MM.1S (cell line): ENCODE results near the gene RNASE1.
"Not testable (repeated sequence)": the region's sequence is repeated elsewhere in the genome, so short reads cannot be mapped to it uniquely, and the experiment has no call there.

Experiments
- DNase-seq: peaks from one replicate; pipeline ENCODE4 v3.0.0-alpha.2; 2015
- H2AFZ ChIP-seq: fragments of 300-600 bp; sonication (generic); 2 replicates; pipeline ENCODE4 v1.6.0; 2016; ENCODE audit warnings: antibody characterized with exemption, low read length
- H3F3A ChIP-seq: fragments of 300-600 bp; sonication (generic); 2 replicates; pipeline ENCODE4 v1.6.1; 2016; ENCODE audit warnings: mild to moderate bottlenecking, antibody characterized with exemption, low read length, moderate library complexity, mixed read lengths; ENCODE audit not compliant: insufficient read depth
- H3K27ac ChIP-seq: fragments of 300-600 bp; sonication (generic); 2 replicates; pipeline ENCODE4 v1.5.1; 2016; ENCODE audit warnings: mild to moderate bottlenecking, low read length
- H3K27me3 ChIP-seq: fragments of 300-600 bp; sonication (generic); replicated peaks from 2 replicates; pipeline ENCODE4 v1.6.0; 2016; ENCODE audit warnings: low read length; ENCODE audit not compliant: insufficient read depth
- H3K36me3 ChIP-seq: fragments of 300-600 bp; sonication (generic); replicated peaks from 2 replicates; pipeline ENCODE4 v1.6.1; 2016; ENCODE audit warnings: mild to moderate bottlenecking, low read length, mixed read lengths; ENCODE audit not compliant: insufficient read depth
- H3K4me1 ChIP-seq: fragments of 300-600 bp; sonication (generic); 2 replicates; pipeline ENCODE4 v1.6.1; 2016; ENCODE audit warnings: low read length, mixed read lengths
- H3K4me2 ChIP-seq: fragments of 300-600 bp; sonication (generic); 2 replicates; pipeline ENCODE4 v1.6.0; 2016; ENCODE audit warnings: low read depth, low read length
- H3K4me3 ChIP-seq: fragments of 300-600 bp; sonication (generic); 2 replicates; pipeline ENCODE4 v1.5.1; 2016; ENCODE audit warnings: low read length, mixed read lengths
- H3K79me2 ChIP-seq: fragments of 300-600 bp; sonication (generic); 2 replicates; pipeline ENCODE4 v1.6.1; 2016; ENCODE audit warnings: mixed run types, low read length, mixed read lengths
- H3K9ac ChIP-seq: fragments of 300-600 bp; sonication (generic); 2 replicates; pipeline ENCODE4 v1.6.1; 2016; ENCODE audit warnings: low read length, mixed read lengths
- H3K9me2 ChIP-seq: fragments of 300-600 bp; sonication (generic); replicated peaks from 2 replicates; pipeline ENCODE4 v1.6.1; 2016; ENCODE audit warnings: mild to moderate bottlenecking, low read length, mixed read lengths; ENCODE audit not compliant: insufficient read depth
- H3K9me3 ChIP-seq: fragments of 300-600 bp; sonication (generic); replicated peaks from 2 replicates; pipeline ENCODE4 v1.6.1; 2016; ENCODE audit warnings: mild to moderate bottlenecking, low read length, mixed read lengths; ENCODE audit not compliant: insufficient read depth
- H4K20me1 ChIP-seq: fragments of 300-600 bp; sonication (generic); 2 replicates; pipeline ENCODE4 v1.6.1; 2016; ENCODE audit warnings: mild to moderate bottlenecking, low read length, moderate library complexity, mixed read lengths; ENCODE audit not compliant: insufficient read depth
- CTCF ChIP-seq: fragments of 300-600 bp; sonication (generic); IDR thresholded peaks from 2 replicates; pipeline ENCODE4 v1.5.1; 2016; ENCODE audit warnings: antibody characterized with exemption, low read length, mixed read lengths
- EZH2 ChIP-seq: fragments of 300-600 bp; sonication (generic); optimal IDR thresholded peaks from 2 replicates; pipeline ENCODE3; 2017; ENCODE audit warnings: low read depth, mild to moderate bottlenecking, antibody characterized with exemption, low read length, mixed read lengths
- EZH2phosphoT487 ChIP-seq: fragments of 300-600 bp; sonication (generic); IDR thresholded peaks from 2 replicates; pipeline ENCODE4 v1.6.1; 2018; ENCODE audit warnings: antibody characterized with exemption, low read length

Gene RNASE1

GRCh38 chr14:20772650-20773049 is 30.0 kb downstream of the RNASE1 start:
- Histone ChIP-seq H3K79me2 (no peaks in the 10 kb centered on the region), H3K9ac (no peak overlapping the region), H2AFZ (no peak overlapping the region), H3F3A (no peaks in the 10 kb centered on the region), H4K20me1 (no peaks in the 10 kb centered on the region), H3K36me3 (no peaks in the 10 kb centered on the region), H3K27ac (no peak overlapping the region), H3K4me1 (no peaks in the 10 kb centered on the region), H3K9me3 (no peaks in the 10 kb centered on the region), H3K9me2 (no peaks in the 10 kb centered on the region), H3K27me3 (no peaks in the 10 kb centered on the region), H3K4me3 (no peak overlapping the region), H3K4me2 (no peak overlapping the region)
- no peak for DNase-seq
- TF ChIP-seq CTCF, result no peak
- no peak for TF ChIP-seq EZH2
- TF ChIP-seq EZH2phosphoT487, result no peak

- TF ChIP-seq CTCF (no peak), EZH2phosphoT487 (no peak), EZH2 (no peak)
- H3K9me3 ChIP-seq, result no peaks in the 10 kb centered on the region
- no peak overlapping the region for H2AFZ ChIP-seq
- no peaks in the 10 kb centered on the region for H3K27me3 ChIP-seq
- no peaks in the 10 kb centered on the region for H3K9me2 ChIP-seq
- no peaks in the 10 kb centered on the region for H3K36me3 ChIP-seq
- H3K4me2 ChIP-seq, result no peak overlapping the region
- no peaks in the 10 kb centered on the region for H3K79me2 ChIP-seq
- H4K20me1 ChIP-seq, result no peaks in the 10 kb centered on the region
- no peak overlapping the region for H3K9ac ChIP-seq
- H3F3A ChIP-seq, result no peaks in the 10 kb centered on the region
- H3K4me1 ChIP-seq, result no peaks in the 10 kb centered on the region
- no peak overlapping the region for H3K4me3 ChIP-seq
- no peak overlapping the region for H3K27ac ChIP-seq
- no peak for DNase-seq
Observed at GRCh38 chr14:20769421-20769820, 33.2 kb downstream of the RNASE1 start.

GRCh38 chr14:20768593-20768892 is 34.1 kb downstream of the RNASE1 start:
- H3K36me3 ChIP-seq, result no peaks in the 10 kb centered on the region
- H3K4me2 ChIP-seq, result no peak overlapping the region
- no peaks in the 10 kb centered on the region for H3F3A ChIP-seq
- no peak overlapping the region for H3K27ac ChIP-seq
- no peaks in the 10 kb centered on the region for H3K79me2 ChIP-seq
- H3K9ac ChIP-seq, result no peak overlapping the region
- H3K4me1 ChIP-seq, result no peaks in the 10 kb centered on the region
- no peak overlapping the region for H2AFZ ChIP-seq
- H3K27me3 ChIP-seq, result no peaks in the 10 kb centered on the region
- H3K4me3 ChIP-seq, result no peak overlapping the region
- H3K9me2 ChIP-seq, result no peaks in the 10 kb centered on the region
- no peaks in the 10 kb centered on the region for H4K20me1 ChIP-seq
- DNase-seq, result no peak
- TF ChIP-seq EZH2phosphoT487 (no peak), EZH2 (no peak), CTCF (no peak)
- H3K9me3 ChIP-seq, result no peaks in the 10 kb centered on the region

GRCh38 chr14:20760950-20761349 is 41.7 kb downstream of the RNASE1 start:
- Histone ChIP-seq H4K20me1 (no peaks in the 10 kb centered on the region), H3K79me2 (no peaks in the 10 kb centered on the region), H3K36me3 (no peaks in the 10 kb centered on the region), H3K4me3 (no peak overlapping the region), H3K4me2 (no peak overlapping the region), H3K4me1 (no peaks in the 10 kb centered on the region), H3K9me3 (no peaks in the 10 kb centered on the region), H3K27me3 (no peaks in the 10 kb centered on the region), H3K9me2 (no peaks in the 10 kb centered on the region), H2AFZ (no peak overlapping the region), H3F3A (no peaks in the 10 kb centered on the region), H3K27ac (no peak overlapping the region), H3K9ac (no peak overlapping the region)
- DNase-seq, result no peak
- TF ChIP-seq EZH2phosphoT487, result no peak

GRCh38 chr14:20759465-20759864 is 43.2 kb downstream of the RNASE1 start:
- H3K9me2 ChIP-seq, H2AFZ ChIP-seq, H3K27me3 ChIP-seq, H3K27ac ChIP-seq, H3K9me3 ChIP-seq, H3F3A ChIP-seq, H4K20me1 ChIP-seq, H3K9ac ChIP-seq, H3K4me2 ChIP-seq, DNase-seq, H3K4me3 ChIP-seq, H3K36me3 ChIP-seq, H3K79me2 ChIP-seq, H3K4me1 ChIP-seq: not testable (repeated sequence)
